Ishikawa (cell line): ENCODE measurements around the gene GRIK2.

ENCODE experiments used
- CEBPB ChIP-seq: IDR thresholded peaks from 2 replicates; pipeline ENCODE4 v1.6.1; 2012
- CREB1 ChIP-seq: IDR thresholded peaks from 2 replicates; pipeline ENCODE4 v1.6.1; 2012; ENCODE audit warnings: low read depth
- EGR1 ChIP-seq: IDR thresholded peaks from 2 replicates; pipeline ENCODE4 v1.6.1; 2012
- EP300 ChIP-seq: IDR thresholded peaks from 2 replicates; pipeline ENCODE4 v1.6.1; 2012; ENCODE audit warnings: borderline replicate concordance
- FOXM1 ChIP-seq: IDR thresholded peaks from 2 replicates; pipeline ENCODE4 v1.6.1; 2012; ENCODE audit warnings: low read depth, borderline replicate concordance
- MAX ChIP-seq: IDR thresholded peaks from 2 replicates; pipeline ENCODE4 v1.6.1; 2012
- NFIC ChIP-seq: IDR thresholded peaks from 2 replicates; pipeline ENCODE4 v1.6.1; 2012
- RAD21 ChIP-seq: IDR thresholded peaks from 2 replicates; pipeline ENCODE4 v1.6.1; 2012; ENCODE audit warnings: low read depth
- REST ChIP-seq: IDR thresholded peaks from 2 replicates; pipeline ENCODE4 v1.6.1; 2012; ENCODE audit warnings: low read depth, mild to moderate bottlenecking
- TAF1 ChIP-seq: IDR thresholded peaks from 2 replicates; pipeline ENCODE4 v1.6.1; 2012; ENCODE audit warnings: low read depth, mild to moderate bottlenecking
- TCF12 ChIP-seq: IDR thresholded peaks from 2 replicates; pipeline ENCODE4 v1.6.1; 2012; ENCODE audit warnings: low read depth
- TEAD4 ChIP-seq: IDR thresholded peaks from 2 replicates; pipeline ENCODE4 v1.6.1; 2012
- USF1 ChIP-seq: IDR thresholded peaks from 2 replicates; pipeline ENCODE4 v1.6.1; 2012
- YY1 ChIP-seq: IDR thresholded peaks from 2 replicates; pipeline ENCODE4 v1.6.1; 2012; ENCODE audit warnings: low read depth
- ZBTB7A ChIP-seq: IDR thresholded peaks from 2 replicates; pipeline ENCODE4 v1.6.1; 2012; ENCODE audit warnings: low read depth

The GRIK2 gene

GRCh38 chr6:101429270-101429669 lies 35.8 kb downstream of the GRIK2 start:
- TF ChIP-seq RAD21: no peak
- no peak for TF ChIP-seq CEBPB
- no peak for TF ChIP-seq CREB1
- no peak for TF ChIP-seq EGR1
- TF ChIP-seq EP300: no peak
- TF ChIP-seq USF1: no peak
- no peak for TF ChIP-seq REST
- no peak for TF ChIP-seq ZBTB7A
- no peak for TF ChIP-seq TAF1
- no peak for TF ChIP-seq TEAD4
- TF ChIP-seq FOXM1: no peak
- no peak for TF ChIP-seq NFIC
- no peak for TF ChIP-seq MAX
- no peak for TF ChIP-seq YY1
- no peak for TF ChIP-seq TCF12

- TF ChIP-seq TAF1 (no peak), RAD21 (no peak), REST (no peak), CREB1 (no peak), TCF12 (no peak), FOXM1 (no peak), YY1 (no peak), TEAD4 (no peak), CEBPB (no peak)
These were observed 36.3 kb downstream of the GRIK2 start for GRCh38 chr6:101429845-101430244.

- TF ChIP-seq CEBPB (no peak), RAD21 (no peak), ZBTB7A (no peak), REST (no peak), TEAD4 (no peak), TCF12 (no peak), CREB1 (no peak), FOXM1 (no peak), EP300 (no peak), MAX (no peak), TAF1 (no peak), YY1 (no peak), NFIC (no peak), EGR1 (no peak), USF1 (no peak)
These were observed 39.6 kb downstream of the GRIK2 start for GRCh38 chr6:101433141-101433540.

- TF ChIP-seq TEAD4: no peak
- no peak for TF ChIP-seq FOXM1
- no peak for TF ChIP-seq CEBPB
- TF ChIP-seq EGR1: no peak
- TF ChIP-seq YY1: no peak
- no peak for TF ChIP-seq EP300
- TF ChIP-seq RAD21: no peak
- TF ChIP-seq TAF1: no peak
- TF ChIP-seq TCF12: no peak
- no peak for TF ChIP-seq CREB1
- TF ChIP-seq USF1: no peak
- TF ChIP-seq MAX: no peak
These were observed 41.1 kb downstream of the GRIK2 start for GRCh38 chr6:101434601-101435000.
